GM12878 (cell line): ENCODE results near the gene ARGLU1. TPM values are rescaled to one million over a fixed set of nuclear protein-coding genes. Genes with fewer than 3 reads are reported as not detected.

Experiments
- BMI1 ChIP-seq: fragments of 450-650 bp; IDR thresholded peaks from 2 replicates; pipeline ENCODE4 v1.6.1; 2016; ENCODE audit warnings: mild to moderate bottlenecking, moderate library complexity, borderline replicate concordance
- CREM ChIP-seq: IDR thresholded peaks from 2 replicates; pipeline ENCODE4 v1.6.1; 2014; ENCODE audit warnings: antibody characterized with exemption, low read depth
- MEF2A ChIP-seq: IDR thresholded peaks from 2 replicates; pipeline ENCODE4 v1.6.1; 2011; ENCODE audit warnings: low read depth, mild to moderate bottlenecking, low read length, moderate library complexity; ENCODE audit not compliant: insufficient read depth
- MLLT1 ChIP-seq: fragments of 450-650 bp; IDR thresholded peaks from 2 replicates; pipeline ENCODE4 v1.6.1; 2016; ENCODE audit warnings: mild to moderate bottlenecking
- MYC ChIP-seq: IDR thresholded peaks from 2 replicates; pipeline ENCODE4 v1.6.1; 2011; ENCODE audit warnings: mild to moderate bottlenecking, low read length, moderate library complexity, inconsistent platforms; ENCODE audit not compliant: insufficient read depth, insufficient replicate concordance, insufficient read length, severe bottlenecking
- NR2C1 ChIP-seq: fragments of 450-650 bp; IDR thresholded peaks from 2 replicates; pipeline ENCODE4 v1.6.1; 2017; ENCODE audit warnings: antibody characterized with exemption, mild to moderate bottlenecking, moderate library complexity
- PBX3 ChIP-seq: IDR thresholded peaks from 2 replicates; pipeline ENCODE4 v1.6.1; 2011; ENCODE audit warnings: mild to moderate bottlenecking, low read depth, low read length, moderate library complexity; ENCODE audit not compliant: insufficient replicate concordance
- PML ChIP-seq: IDR thresholded peaks from 2 replicates; pipeline ENCODE4 v1.6.1; 2012; ENCODE audit warnings: low read length, inconsistent platforms
- RB1 ChIP-seq: fragments of 450-650 bp; formaldehyde crosslinking; IDR thresholded peaks from 2 replicates; pipeline ENCODE4 v1.6.1; 2017; ENCODE audit warnings: mild to moderate bottlenecking, borderline replicate concordance
- RELB ChIP-seq: fragments of 450-650 bp; IDR thresholded peaks from 2 replicates; pipeline ENCODE4 v1.6.1; 2017; ENCODE audit warnings: low read depth, mild to moderate bottlenecking, moderate library complexity
- SKIL ChIP-seq: fragments of 450-650 bp; IDR thresholded peaks from 2 replicates; pipeline ENCODE4 v1.6.1; 2017; ENCODE audit warnings: mild to moderate bottlenecking, low read depth, inconsistent platforms; ENCODE audit not compliant: poor library complexity, severe bottlenecking
- SUPT20H ChIP-seq: IDR thresholded peaks from 2 replicates; pipeline ENCODE4 v1.6.1; 2011; ENCODE audit warnings: low read depth, mild to moderate bottlenecking, low read length, moderate library complexity, borderline replicate concordance; ENCODE audit not compliant: control insufficient read depth
- WRNIP1 ChIP-seq: IDR thresholded peaks from 2 replicates; pipeline ENCODE4 v1.6.1; 2011; ENCODE audit warnings: low read depth, low read length, improper control_type of control experiment, borderline replicate concordance
- polyA plus RNA-seq, 11 experiments: library from polyadenylated mRNA; depleted of rRNA in 4 of 11; unstranded in 6 of 11; stranded (reverse) in 5 of 11; fragments of >200 nt; fragmentation: Nextera tagmentation in 4 of 11; fragmentation: Illumina TruSeq in 1 of 11; extraction: Ambion mirVana in 4 of 11; extraction: Trizol in 1 of 11; gene quantifications; 1 replicate in 1 of 11; 2 replicates in 10 of 11; pipeline versions ENCODE4 v1.2.1 to v1.2.3, GENCODE V29; 2011 to 2016; ENCODE audit warnings: inconsistent platforms in 2 of 11, missing spikeins in 2 of 11, low read depth in 1 of 11
- total RNA-seq, 4 experiments: library from RNA; depleted of rRNA in 3 of 4; stranded (reverse); fragments of >200 nt in 3 of 4; fragmentation: Illumina TruSeq in 1 of 4; extraction: Trizol in 1 of 4; gene quantifications; 2 replicates each; pipeline versions ENCODE4 v1.2.1 to v1.2.3, GENCODE V29; 2013 to 2021
- TF ChIP-seq, protein P1 (sequence below): fragments of 450-650 bp; IDR thresholded peaks from 2 replicates; pipeline ENCODE4 v1.6.1; 2017; ENCODE audit warnings: mild to moderate bottlenecking, moderate library complexity
- TF ChIP-seq, protein P2 (sequence below): fragments of 450-650 bp; IDR thresholded peaks from 2 replicates; pipeline ENCODE4 v1.6.1; 2017; ENCODE audit warnings: mild to moderate bottlenecking

ARGLU1 gene
- total and polyA plus RNA-seq, 10 of the 15 experiments (the other 5 are each of a cell fraction or from before 2014, with no cell fraction given) = 47.1 to 197 (median 98.3) TPM

DNA sequence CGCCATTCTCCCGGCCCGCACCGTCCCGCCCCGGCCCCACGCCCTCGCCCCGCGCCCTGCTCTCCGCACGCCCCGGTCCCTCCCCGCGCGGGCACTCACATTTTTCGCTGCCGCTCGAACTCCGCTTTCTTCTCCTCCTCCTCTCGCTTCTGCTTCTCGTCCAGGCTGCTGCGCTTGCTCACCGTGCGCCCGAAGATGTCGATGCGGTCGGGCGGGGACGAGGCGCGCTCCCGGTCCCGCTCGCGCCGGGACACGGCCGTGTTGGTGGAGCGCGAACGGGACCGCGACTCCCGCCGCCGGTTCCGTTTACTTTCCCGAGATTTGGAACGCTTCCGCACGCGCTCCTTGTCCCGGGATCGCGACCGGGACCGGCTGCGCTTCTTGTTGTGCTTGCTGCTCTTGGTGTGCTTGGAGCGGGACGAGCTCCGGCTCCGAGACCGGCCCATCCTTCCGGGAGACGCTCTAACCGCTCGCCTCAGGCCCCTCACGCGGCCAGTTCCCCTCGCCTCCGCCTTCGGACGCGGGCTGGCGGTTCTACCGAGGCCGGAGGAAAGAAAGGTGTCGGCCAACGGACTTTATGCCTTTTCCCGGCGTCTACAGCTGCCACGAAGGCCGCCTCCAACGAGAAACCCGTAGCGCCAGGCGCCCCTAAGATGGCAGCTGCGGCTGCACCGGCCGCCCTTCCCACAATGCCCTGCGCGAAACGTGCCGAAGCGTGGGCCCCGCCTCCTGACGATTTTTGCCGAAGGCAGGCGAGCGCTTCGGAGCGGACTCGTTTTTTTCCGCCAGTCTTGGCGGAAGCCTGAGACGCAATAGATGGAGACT lies at the start of gene ARGLU1 (continued):
- no peak for TF ChIP-seq PBX3
- peak; percentile 51 for TF ChIP-seq MLLT1
- TF ChIP-seq PML = peak; percentile 96
- TF ChIP-seq NR2C1 = no peak
- TF ChIP-seq MYC = no peak
- TF ChIP-seq WRNIP1 = no peak
- no peak for TF ChIP-seq SUPT20H
- TF ChIP-seq RB1 = no peak
- TF ChIP-seq, protein P1, sequence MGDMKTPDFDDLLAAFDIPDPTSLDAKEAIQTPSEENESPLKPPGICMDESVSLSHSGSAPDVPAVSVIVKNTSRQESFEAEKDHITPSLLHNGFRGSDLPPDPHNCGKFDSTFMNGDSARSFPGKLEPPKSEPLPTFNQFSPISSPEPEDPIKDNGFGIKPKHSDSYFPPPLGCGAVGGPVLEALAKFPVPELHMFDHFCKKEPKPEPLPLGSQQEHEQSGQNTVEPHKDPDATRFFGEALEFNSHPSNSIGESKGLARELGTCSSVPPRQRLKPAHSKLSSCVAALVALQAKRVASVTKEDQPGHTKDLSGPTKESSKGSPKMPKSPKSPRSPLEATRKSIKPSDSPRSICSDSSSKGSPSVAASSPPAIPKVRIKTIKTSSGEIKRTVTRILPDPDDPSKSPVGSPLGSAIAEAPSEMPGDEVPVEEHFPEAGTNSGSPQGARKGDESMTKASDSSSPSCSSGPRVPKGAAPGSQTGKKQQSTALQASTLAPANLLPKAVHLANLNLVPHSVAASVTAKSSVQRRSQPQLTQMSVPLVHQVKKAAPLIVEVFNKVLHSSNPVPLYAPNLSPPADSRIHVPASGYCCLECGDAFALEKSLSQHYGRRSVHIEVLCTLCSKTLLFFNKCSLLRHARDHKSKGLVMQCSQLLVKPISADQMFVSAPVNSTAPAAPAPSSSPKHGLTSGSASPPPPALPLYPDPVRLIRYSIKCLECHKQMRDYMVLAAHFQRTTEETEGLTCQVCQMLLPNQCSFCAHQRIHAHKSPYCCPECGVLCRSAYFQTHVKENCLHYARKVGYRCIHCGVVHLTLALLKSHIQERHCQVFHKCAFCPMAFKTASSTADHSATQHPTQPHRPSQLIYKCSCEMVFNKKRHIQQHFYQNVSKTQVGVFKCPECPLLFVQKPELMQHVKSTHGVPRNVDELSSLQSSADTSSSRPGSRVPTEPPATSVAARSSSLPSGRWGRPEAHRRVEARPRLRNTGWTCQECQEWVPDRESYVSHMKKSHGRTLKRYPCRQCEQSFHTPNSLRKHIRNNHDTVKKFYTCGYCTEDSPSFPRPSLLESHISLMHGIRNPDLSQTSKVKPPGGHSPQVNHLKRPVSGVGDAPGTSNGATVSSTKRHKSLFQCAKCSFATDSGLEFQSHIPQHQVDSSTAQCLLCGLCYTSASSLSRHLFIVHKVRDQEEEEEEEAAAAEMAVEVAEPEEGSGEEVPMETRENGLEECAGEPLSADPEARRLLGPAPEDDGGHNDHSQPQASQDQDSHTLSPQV = no peak
- TF ChIP-seq RELB = peak; percentile 73; the same call in 1 of the 2 replicates
- TF ChIP-seq MEF2A = no peak
- no peak for TF ChIP-seq SKIL
- TF ChIP-seq BMI1 = no peak
- TF ChIP-seq, protein P2, sequence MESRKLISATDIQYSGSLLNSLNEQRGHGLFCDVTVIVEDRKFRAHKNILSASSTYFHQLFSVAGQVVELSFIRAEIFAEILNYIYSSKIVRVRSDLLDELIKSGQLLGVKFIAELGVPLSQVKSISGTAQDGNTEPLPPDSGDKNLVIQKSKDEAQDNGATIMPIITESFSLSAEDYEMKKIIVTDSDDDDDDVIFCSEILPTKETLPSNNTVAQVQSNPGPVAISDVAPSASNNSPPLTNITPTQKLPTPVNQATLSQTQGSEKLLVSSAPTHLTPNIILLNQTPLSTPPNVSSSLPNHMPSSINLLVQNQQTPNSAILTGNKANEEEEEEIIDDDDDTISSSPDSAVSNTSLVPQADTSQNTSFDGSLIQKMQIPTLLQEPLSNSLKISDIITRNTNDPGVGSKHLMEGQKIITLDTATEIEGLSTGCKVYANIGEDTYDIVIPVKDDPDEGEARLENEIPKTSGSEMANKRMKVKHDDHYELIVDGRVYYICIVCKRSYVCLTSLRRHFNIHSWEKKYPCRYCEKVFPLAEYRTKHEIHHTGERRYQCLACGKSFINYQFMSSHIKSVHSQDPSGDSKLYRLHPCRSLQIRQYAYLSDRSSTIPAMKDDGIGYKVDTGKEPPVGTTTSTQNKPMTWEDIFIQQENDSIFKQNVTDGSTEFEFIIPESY = no peak
- TF ChIP-seq CREM = peak; percentile 53; the same call in 1 of the 2 replicates
